SK-N-DZ (cell line): ENCODE results near the gene DCLRE1B. TPM values are rescaled to one million over a fixed set of nuclear protein-coding genes. Genes with fewer than 3 reads are reported as not detected.

Source experiments
- DNase-seq: peaks from one replicate; pipeline ENCODE4 v3.0.0-alpha.2; 2015; ENCODE audit warnings: low spot score
- polyA plus RNA-seq, 2 experiments: library from polyadenylated mRNA; depleted of rRNA; stranded (reverse); fragments of >200 nt; gene quantifications; 2 replicates each; pipeline ENCODE4 v1.2.3, GENCODE V29; 2014

DCLRE1B gene
- polyA plus RNA-seq (2014; cell fraction: cytosol; rRNA removed), result 17.5 and 18.5 TPM in 2 replicates
- polyA plus RNA-seq (2014; cell fraction: nucleus; rRNA removed), result 6.0 and 6.9 TPM in 2 replicates

- peak; percentile 100 for DNase-seq
Measured at GRCh38 chr1:113904674-113905434, at the start of gene DCLRE1B, which contains the start of gene AP4B1. Gene DCLRE1B, plus strand, starts transcription at chr1:113905326. Its CDS starts 261 bp downstream, at chr1:113905587. Gene AP4B1, minus strand, starts transcription at chr1:113904799. Its CDS starts 82 bp downstream, at chr1:113904717.

GRCh38 chr1:113855630-113856400 lies 49.3 kb upstream of the DCLRE1B start:
- no peak for DNase-seq

GRCh38 chr1:113856401-113856790 lies 48.7 kb upstream of the DCLRE1B start:
- no peak for DNase-seq

- DNase-seq, result no peak
Measured at GRCh38 chr1:113857776-113858175, 47.4 kb upstream of the DCLRE1B start.

- no peak for DNase-seq
Measured at GRCh38 chr1:113858418-113858817, 46.7 kb upstream of the DCLRE1B start.

GRCh38 chr1:113858982-113859381 lies 46.1 kb upstream of the DCLRE1B start:
- DNase-seq, result no peak

GRCh38 chr1:113859478-113860175 lies 45.5 kb upstream of the DCLRE1B start:
- DNase-seq, result no peak

- no peak for DNase-seq
Measured at GRCh38 chr1:113860891-113861290, 44.2 kb upstream of the DCLRE1B start.

- no peak for DNase-seq
Measured at GRCh38 chr1:113861641-113862040, 43.5 kb upstream of the DCLRE1B start.

GRCh38 chr1:113868387-113869083 lies 36.6 kb upstream of the DCLRE1B start:
- no peak for DNase-seq

GRCh38 chr1:113870778-113871177 lies 34.3 kb upstream of the DCLRE1B start:
- no peak for DNase-seq

- no peak for DNase-seq
Measured at GRCh38 chr1:113871597-113872113, 33.5 kb upstream of the DCLRE1B start, which contains the start of gene PTPN22. Gene PTPN22, minus strand, starts transcription at chr1:113871712.

GRCh38 chr1:113872219-113872935 lies 32.7 kb upstream of the DCLRE1B start:
- no peak for DNase-seq

GRCh38 chr1:113874012-113874879 lies 30.9 kb upstream of the DCLRE1B start:
- DNase-seq, result no peak

GRCh38 chr1:113875714-113876113 lies 29.4 kb upstream of the DCLRE1B start:
- DNase-seq, result no peak

- no peak for DNase-seq
Measured at GRCh38 chr1:113876176-113876575, 28.9 kb upstream of the DCLRE1B start.

GRCh38 chr1:113879739-113880038 lies 25.4 kb upstream of the DCLRE1B start:
- DNase-seq, result no peak

- no peak for DNase-seq
Measured at GRCh38 chr1:113881661-113882060, 23.5 kb upstream of the DCLRE1B start.
